ENCODE measurements around the gene GNGT1.

The GNGT1 gene

DNA sequence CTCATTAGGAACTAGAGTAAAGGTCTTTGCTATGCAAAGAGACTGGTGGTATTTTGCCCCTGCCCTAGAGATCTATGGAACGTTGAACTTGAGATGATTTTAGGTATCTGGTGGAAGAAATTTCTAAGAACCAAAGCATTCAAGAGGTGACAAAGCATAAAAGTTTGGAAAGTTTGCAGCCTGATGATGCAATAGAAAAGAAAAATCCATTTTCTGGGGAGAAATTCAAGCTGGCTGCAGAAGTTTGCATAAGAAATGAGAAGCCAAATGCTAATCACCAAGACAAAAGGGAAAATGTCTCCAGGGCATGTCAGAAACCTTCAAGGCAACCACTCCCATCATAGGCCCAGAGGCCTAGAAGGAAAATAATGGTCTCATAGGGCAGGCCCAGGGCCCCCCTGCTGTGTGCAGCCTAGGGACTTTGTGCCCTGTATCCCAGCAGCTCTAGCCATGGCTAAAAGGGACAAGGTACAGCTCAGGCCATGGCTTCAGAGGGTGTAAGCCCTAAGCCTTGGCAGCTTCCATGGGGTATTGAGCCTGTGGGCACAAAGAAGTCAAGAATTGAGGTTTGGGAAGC lies 32.3 kb upstream of the GNGT1 start:
- Mint-ChIP-seq H3K9me3 (peaks cover 7% of the 10 kb centered on the region), H3K27me3 (ENCODE audit: low read depth) (no peaks in the 10 kb centered on the region), H3K4me3 (no peak overlapping the region), H3K36me3 (ENCODE audit: low read depth) (peaks cover 4% of the 10 kb centered on the region), H3K27ac (no peak overlapping the region), H3K4me1 (no peaks in the 10 kb centered on the region)
- TF ChIP-seq, protein P1, sequence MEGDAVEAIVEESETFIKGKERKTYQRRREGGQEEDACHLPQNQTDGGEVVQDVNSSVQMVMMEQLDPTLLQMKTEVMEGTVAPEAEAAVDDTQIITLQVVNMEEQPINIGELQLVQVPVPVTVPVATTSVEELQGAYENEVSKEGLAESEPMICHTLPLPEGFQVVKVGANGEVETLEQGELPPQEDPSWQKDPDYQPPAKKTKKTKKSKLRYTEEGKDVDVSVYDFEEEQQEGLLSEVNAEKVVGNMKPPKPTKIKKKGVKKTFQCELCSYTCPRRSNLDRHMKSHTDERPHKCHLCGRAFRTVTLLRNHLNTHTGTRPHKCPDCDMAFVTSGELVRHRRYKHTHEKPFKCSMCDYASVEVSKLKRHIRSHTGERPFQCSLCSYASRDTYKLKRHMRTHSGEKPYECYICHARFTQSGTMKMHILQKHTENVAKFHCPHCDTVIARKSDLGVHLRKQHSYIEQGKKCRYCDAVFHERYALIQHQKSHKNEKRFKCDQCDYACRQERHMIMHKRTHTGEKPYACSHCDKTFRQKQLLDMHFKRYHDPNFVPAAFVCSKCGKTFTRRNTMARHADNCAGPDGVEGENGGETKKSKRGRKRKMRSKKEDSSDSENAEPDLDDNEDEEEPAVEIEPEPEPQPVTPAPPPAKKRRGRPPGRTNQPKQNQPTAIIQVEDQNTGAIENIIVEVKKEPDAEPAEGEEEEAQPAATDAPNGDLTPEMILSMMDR (IDR thresholded peaks at IDR 0.05; ENCODE audit: unreplicated experiment in 3 of 3): no peak

DNA sequence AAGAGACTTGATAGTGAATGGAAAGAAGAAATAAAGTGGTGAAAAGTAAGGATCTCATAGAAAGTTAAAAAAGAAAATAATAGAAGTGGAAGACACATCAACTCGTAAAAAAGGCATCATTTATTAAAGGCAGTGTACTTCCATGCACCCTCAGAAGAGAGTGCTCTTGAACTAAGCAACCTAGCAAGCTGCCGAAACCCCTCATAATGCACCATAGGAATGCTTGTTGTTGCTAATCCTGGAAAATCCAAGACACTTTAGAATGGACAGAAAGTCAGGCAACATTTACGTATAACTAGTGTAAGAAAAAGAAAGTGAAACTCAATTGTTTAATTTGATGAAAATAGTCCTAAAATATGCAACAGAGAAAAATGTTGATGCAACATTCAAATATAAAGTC lies 28.6 kb upstream of the GNGT1 start:
- Mint-ChIP-seq H3K27ac (no peak overlapping the region), H3K4me3 (no peak overlapping the region), H3K27me3 (ENCODE audit: low read depth) (no peaks in the 10 kb centered on the region), H3K4me1 (no peaks in the 10 kb centered on the region), H3K36me3 (ENCODE audit: low read depth) (peaks cover 4% of the 10 kb centered on the region), H3K9me3 (peaks cover 15% of the 10 kb centered on the region)
- TF ChIP-seq, protein P1 (IDR thresholded peaks at IDR 0.05; ENCODE audit: unreplicated experiment in 3 of 3): no peak

DNA sequence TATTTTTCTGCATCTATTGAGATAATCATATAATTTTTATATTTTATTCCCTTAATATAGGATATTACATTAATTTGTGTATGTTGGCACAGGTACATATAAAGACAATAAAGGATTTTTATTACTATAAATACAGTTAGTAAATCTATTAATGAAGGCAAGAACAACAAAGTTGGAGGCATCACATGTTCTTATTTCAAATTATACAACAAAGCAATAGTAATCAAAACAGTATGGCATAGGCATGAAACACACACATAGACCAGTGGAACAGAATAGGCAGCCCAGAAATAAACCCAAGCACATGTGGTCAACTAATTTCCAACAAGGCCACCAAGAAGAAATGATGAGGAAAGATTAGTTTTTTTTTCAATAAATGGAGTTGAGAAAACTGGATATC lies 27.0 kb upstream of the GNGT1 start:
- Mint-ChIP-seq H3K4me1 (no peaks in the 10 kb centered on the region), H3K4me3 (no peak overlapping the region), H3K9me3 (peaks cover 15% of the 10 kb centered on the region), H3K27me3 (ENCODE audit: low read depth) (no peaks in the 10 kb centered on the region), H3K36me3 (ENCODE audit: low read depth) (peaks cover 4% of the 10 kb centered on the region), H3K27ac (no peak overlapping the region)
- TF ChIP-seq, protein P1 (IDR thresholded peaks at IDR 0.05; ENCODE audit: unreplicated experiment in 3 of 3): no peak

DNA sequence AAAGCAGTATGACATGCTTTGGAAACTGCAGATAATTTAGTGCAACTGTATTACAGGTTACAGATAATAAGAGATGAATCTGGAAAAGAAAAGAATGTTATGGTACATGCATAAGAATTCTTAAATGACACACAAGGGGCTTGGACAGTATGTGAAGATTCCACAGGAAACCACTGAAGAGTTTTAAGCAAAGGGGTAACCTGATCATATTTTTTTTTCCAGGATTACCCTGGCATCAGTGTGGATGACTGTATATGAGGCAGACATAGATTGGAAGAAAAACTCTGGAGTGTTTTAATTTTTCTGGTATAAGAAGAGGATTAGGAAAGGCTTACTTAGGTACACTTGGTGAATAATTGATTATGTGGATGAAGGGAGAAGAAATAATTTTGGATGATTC lies 23.9 kb upstream of the GNGT1 start:
- Mint-ChIP-seq H3K9me3 (peaks cover 12% of the 10 kb centered on the region), H3K36me3 (ENCODE audit: low read depth) (peaks cover 2% of the 10 kb centered on the region), H3K4me1 (no peaks in the 10 kb centered on the region), H3K27me3 (ENCODE audit: low read depth) (peaks cover 2% of the 10 kb centered on the region), H3K27ac (no peak overlapping the region), H3K4me3 (no peak overlapping the region)
- TF ChIP-seq, protein P1 (IDR thresholded peaks at IDR 0.05; ENCODE audit: unreplicated experiment in 3 of 3): no peak

DNA sequence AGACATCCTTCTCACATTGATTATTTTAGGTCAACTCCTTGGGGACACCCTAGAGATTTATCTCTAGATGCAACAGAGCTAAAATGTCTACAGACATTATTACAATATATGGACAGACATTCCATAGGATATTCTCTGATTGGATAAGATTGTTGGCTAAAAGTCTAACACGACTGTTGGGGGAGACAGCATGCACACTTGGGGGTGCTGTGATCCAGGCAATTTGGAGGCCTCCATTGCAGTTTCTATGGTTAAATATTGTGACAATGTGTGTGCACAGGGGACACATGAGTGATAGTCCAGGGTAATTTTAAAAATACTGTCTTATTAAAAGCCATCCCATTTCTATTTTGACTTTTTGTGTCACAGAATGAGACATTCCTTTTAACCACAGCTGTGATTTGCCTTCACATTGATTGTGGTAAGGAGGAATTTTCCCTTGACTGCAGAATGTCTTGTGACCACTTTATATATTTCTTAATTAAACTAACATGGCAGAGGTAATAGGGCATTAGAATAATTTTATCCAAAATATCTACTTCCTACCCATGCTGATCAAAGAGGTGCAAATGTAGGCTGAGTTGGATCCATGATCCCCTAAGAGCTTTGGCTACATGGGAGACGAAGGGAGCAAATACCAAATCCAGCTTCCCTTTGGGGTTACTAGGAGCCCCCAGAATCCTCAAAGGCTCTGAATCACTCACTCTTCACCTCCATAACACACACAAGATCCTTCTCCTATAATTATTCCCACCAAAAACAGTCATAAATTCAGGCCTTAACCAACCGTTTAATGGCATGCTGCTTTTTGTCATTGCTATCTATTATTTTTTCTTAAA lies 23.1 kb upstream of the GNGT1 start:
- Mint-ChIP-seq H3K4me3 (no peak overlapping the region), H3K27me3 (ENCODE audit: low read depth) (peaks cover 10% of the 10 kb centered on the region), H3K27ac (no peak overlapping the region), H3K9me3 (peaks cover 8% of the 10 kb centered on the region), H3K36me3 (ENCODE audit: low read depth) (no peaks in the 10 kb centered on the region), H3K4me1 (no peaks in the 10 kb centered on the region)
- TF ChIP-seq, protein P1 (IDR thresholded peaks at IDR 0.05; ENCODE audit: unreplicated experiment in 3 of 3): no peak

Data from nephron (organoid).